DOHH2 (cell line): ENCODE results near the gene BRIP1.

ENCODE experiments used
- H3F3A ChIP-seq: fragments of 200-600 bp; sonication (generic), shearing (Covaris generic); 2 replicates; pipeline ENCODE4 v1.6.0; 2016; ENCODE audit warnings: antibody characterized with exemption, mild to moderate bottlenecking; ENCODE audit not compliant: control insufficient read depth, insufficient read depth
- H3K27ac ChIP-seq: fragments of 200-600 bp; sonication (generic); 2 replicates; pipeline ENCODE4 v1.5.1; 2014; ENCODE audit warnings: low read depth, mild to moderate bottlenecking, low read length, moderate library complexity
- H3K27me3 ChIP-seq: fragments of 200-600 bp; sonication (generic); 2 replicates; pipeline ENCODE4 v1.6.1; 2014; ENCODE audit warnings: mild to moderate bottlenecking, low read length, mixed read lengths; ENCODE audit not compliant: control insufficient read depth
- H3K36me3 ChIP-seq: fragments of 200-600 bp; sonication (generic); 2 replicates; pipeline ENCODE4 v1.6.1; 2014; ENCODE audit warnings: mild to moderate bottlenecking, low read length, moderate library complexity, mixed read lengths; ENCODE audit not compliant: control insufficient read depth
- H3K4me1 ChIP-seq: fragments of 200-600 bp; sonication (generic); 2 replicates; pipeline ENCODE4 v1.6.1; 2014; ENCODE audit warnings: mild to moderate bottlenecking, low read length, mixed read lengths; ENCODE audit not compliant: control insufficient read depth
- H3K4me2 ChIP-seq: fragments of 200-600 bp; sonication (generic); 2 replicates; pipeline ENCODE4 v1.6.0; 2014; ENCODE audit warnings: mild to moderate bottlenecking, low read length, moderate library complexity
- H3K4me3 ChIP-seq: fragments of 200-600 bp; sonication (generic); 2 replicates; pipeline ENCODE4 v1.5.1; 2014; ENCODE audit warnings: mild to moderate bottlenecking, low read length, mixed read lengths
- H3K79me2 ChIP-seq: fragments of 200-600 bp; sonication (generic); 2 replicates; pipeline ENCODE4 v1.6.1; 2014; ENCODE audit warnings: mild to moderate bottlenecking, low read length, mixed read lengths; ENCODE audit not compliant: control insufficient read depth
- H3K9me2 ChIP-seq: fragments of 200-600 bp; sonication (generic); replicated peaks from 2 replicates; pipeline ENCODE4 v1.6.1; 2014; ENCODE audit warnings: mild to moderate bottlenecking, low read length, mixed read lengths; ENCODE audit not compliant: control insufficient read depth
- H3K9me3 ChIP-seq: fragments of 200-600 bp; sonication (generic); 2 replicates; pipeline ENCODE4 v1.6.1; 2014; ENCODE audit warnings: antibody characterized with exemption, low read length, mixed read lengths; ENCODE audit not compliant: control insufficient read depth, insufficient read depth
- H4K20me1 ChIP-seq: fragments of 200-600 bp; sonication (generic); 2 replicates; pipeline ENCODE4 v1.6.0; 2014; ENCODE audit warnings: low read depth, mild to moderate bottlenecking, antibody characterized with exemption, low read length, moderate library complexity; ENCODE audit not compliant: control insufficient read depth, insufficient read depth
- EZH2phosphoT487 ChIP-seq: fragments of 200-600 bp; sonication (generic); IDR thresholded peaks from 2 replicates; pipeline ENCODE4 v1.6.1; 2017; ENCODE audit warnings: borderline replicate concordance, mild to moderate bottlenecking, antibody characterized with exemption, low read length, moderate library complexity, mixed read lengths
- TF ChIP-seq, protein P1 (sequence below): fragments of 200-600 bp; sonication (generic); IDR thresholded peaks from one replicate; pipeline ENCODE4 v1.5.1; 2014; ENCODE audit warnings: antibody characterized with exemption, mild to moderate bottlenecking, low read depth, low read length; ENCODE audit not compliant: poor library complexity, severe bottlenecking

The BRIP1 gene

DNA sequence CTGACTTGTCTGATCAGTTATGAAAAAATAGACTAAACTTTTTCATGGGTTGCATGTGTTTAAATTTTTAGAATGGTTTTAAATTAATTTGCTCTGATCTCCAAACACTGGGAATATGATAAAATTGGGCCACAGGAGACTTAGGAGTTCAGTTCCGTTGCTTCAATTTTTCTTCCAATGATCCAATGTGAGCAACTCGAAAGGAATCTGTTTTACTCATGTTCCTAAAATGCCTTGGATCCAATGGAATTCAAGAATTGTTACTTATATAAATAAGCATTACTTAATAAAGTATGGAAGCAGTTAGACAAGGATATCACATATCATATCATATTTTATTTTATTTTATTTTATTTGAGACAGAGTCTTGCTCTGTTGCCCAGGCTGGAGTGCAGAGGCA lies 216.3 kb downstream of the BRIP1 start:
- no peak overlapping the region for H3K4me2 ChIP-seq
- H3K4me1 ChIP-seq, result no peaks in the 10 kb centered on the region

DNA sequence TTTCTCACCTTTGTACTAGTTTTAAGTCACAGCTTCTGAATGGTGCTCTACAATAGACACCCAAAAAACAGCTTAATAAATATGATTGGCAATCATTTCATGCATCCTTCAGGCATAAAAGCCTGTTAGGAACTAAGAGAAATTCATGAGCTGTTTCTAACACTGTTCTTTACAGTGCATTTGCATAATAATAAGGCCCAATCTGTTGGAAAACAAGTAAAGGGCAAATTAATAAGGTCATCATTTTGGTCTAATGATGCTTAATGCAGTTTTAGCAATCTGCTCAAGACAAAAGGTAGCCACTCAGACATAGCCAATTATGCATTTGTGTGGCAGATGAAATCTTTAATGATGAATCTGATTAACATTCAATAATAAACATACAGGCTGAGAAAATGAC lies 216.8 kb downstream of the BRIP1 start:
- Histone ChIP-seq H3K4me1 (no peaks in the 10 kb centered on the region), H3F3A (peaks cover 3% of the 10 kb centered on the region; the same call in 1 of the 2 replicates), H3K4me2 (no peak overlapping the region), H3K9me2 (no peaks in the 10 kb centered on the region), H3K27me3 (no peaks in the 10 kb centered on the region), H4K20me1 (no peaks in the 10 kb centered on the region), H3K36me3 (no peaks in the 10 kb centered on the region), H3K79me2 (no peaks in the 10 kb centered on the region), H3K27ac (no peak overlapping the region), H3K9me3 (peaks cover 7% of the 10 kb centered on the region; the same call in 1 of the 2 replicates), H3K4me3 (no peak overlapping the region)
- no peak for TF ChIP-seq EZH2phosphoT487
- TF ChIP-seq, protein P1, sequence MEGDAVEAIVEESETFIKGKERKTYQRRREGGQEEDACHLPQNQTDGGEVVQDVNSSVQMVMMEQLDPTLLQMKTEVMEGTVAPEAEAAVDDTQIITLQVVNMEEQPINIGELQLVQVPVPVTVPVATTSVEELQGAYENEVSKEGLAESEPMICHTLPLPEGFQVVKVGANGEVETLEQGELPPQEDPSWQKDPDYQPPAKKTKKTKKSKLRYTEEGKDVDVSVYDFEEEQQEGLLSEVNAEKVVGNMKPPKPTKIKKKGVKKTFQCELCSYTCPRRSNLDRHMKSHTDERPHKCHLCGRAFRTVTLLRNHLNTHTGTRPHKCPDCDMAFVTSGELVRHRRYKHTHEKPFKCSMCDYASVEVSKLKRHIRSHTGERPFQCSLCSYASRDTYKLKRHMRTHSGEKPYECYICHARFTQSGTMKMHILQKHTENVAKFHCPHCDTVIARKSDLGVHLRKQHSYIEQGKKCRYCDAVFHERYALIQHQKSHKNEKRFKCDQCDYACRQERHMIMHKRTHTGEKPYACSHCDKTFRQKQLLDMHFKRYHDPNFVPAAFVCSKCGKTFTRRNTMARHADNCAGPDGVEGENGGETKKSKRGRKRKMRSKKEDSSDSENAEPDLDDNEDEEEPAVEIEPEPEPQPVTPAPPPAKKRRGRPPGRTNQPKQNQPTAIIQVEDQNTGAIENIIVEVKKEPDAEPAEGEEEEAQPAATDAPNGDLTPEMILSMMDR, result no peak

More for the DNA sequence above, 216.3 kb downstream of the BRIP1 start:
- TF ChIP-seq, protein P1, result no peak
- TF ChIP-seq EZH2phosphoT487, result no peak
- Histone ChIP-seq H3K27ac (no peak overlapping the region), H3K9me3 (peaks cover 7% of the 10 kb centered on the region; the same call in 1 of the 2 replicates), H3K36me3 (no peaks in the 10 kb centered on the region), H3K79me2 (no peaks in the 10 kb centered on the region), H3K27me3 (no peaks in the 10 kb centered on the region), H3K9me2 (no peaks in the 10 kb centered on the region), H3F3A (no peaks in the 10 kb centered on the region), H3K4me3 (no peak overlapping the region), H4K20me1 (no peaks in the 10 kb centered on the region)

GRCh38 chr17:61645920-61646319 lies 217.4 kb downstream of the BRIP1 start:
- Histone ChIP-seq H3K9me2 (no peaks in the 10 kb centered on the region), H3K4me1 (no peaks in the 10 kb centered on the region), H3K4me3 (no peak overlapping the region), H3K9me3 (peaks cover 7% of the 10 kb centered on the region; the same call in 1 of the 2 replicates), H3K4me2 (no peak overlapping the region), H3F3A (peaks cover 3% of the 10 kb centered on the region; the same call in 1 of the 2 replicates), H3K27me3 (no peaks in the 10 kb centered on the region), H3K79me2 (no peaks in the 10 kb centered on the region), H3K27ac (no peak overlapping the region), H3K36me3 (no peaks in the 10 kb centered on the region), H4K20me1 (no peaks in the 10 kb centered on the region)
- TF ChIP-seq EZH2phosphoT487, result no peak
- TF ChIP-seq, protein P1, result no peak
